ENCODE measurements around the gene L1TD1.
"Not testable (repeated sequence)": the region's sequence is repeated elsewhere in the genome, so short reads cannot be mapped to it uniquely, and the experiment has no call there.

The L1TD1 gene

GRCh38 chr1:62212411-62212810 lies 17.8 kb downstream of the L1TD1 start:
- Histone ChIP-seq H3K9ac (no peak overlapping the region), H3K36me3 (no peaks in the 10 kb centered on the region), H3K27ac (no peak overlapping the region), H3K4me2 (no peak overlapping the region), H3K27me3 (no peaks in the 10 kb centered on the region), H3K4me3 (no peak overlapping the region), H3K9me3 (replicated peaks in 1 of 11) (peaks cover 9 to 16% (median 12%) of the 10 kb centered on the region in 11 experiments; a peak in 21 of 22 replicates), H3K4me1 (peaks cover 11 to 26% (median 22%) of the 10 kb centered on the region in 10 experiments), H4K20me1 (no peaks in the 10 kb centered on the region)
- no peak for TF ChIP-seq Cebpa-rat (IDR thresholded peaks at IDR 0.05)

GRCh38 chr1:62213075-62213914 lies 18.6 kb downstream of the L1TD1 start:
- H3K9me3 ChIP-seq (replicated peaks in 1 of 11) = peaks cover 9 to 16% (median 12%) of the 10 kb centered on the region in 11 experiments; a peak in 21 of 22 replicates
- no peaks in the 10 kb centered on the region for H3K27me3 ChIP-seq
- H3K4me2 ChIP-seq = no peak overlapping the region
- H3K4me1 ChIP-seq = peaks cover 11 to 26% (median 22%) of the 10 kb centered on the region in 10 experiments
- no peak overlapping the region for H3K9ac ChIP-seq
- H3K27ac ChIP-seq = no peak overlapping the region
- no peaks in the 10 kb centered on the region for H3K36me3 ChIP-seq
- H4K20me1 ChIP-seq = no peaks in the 10 kb centered on the region
- no peak for TF ChIP-seq Cebpa-rat (IDR thresholded peaks at IDR 0.05)
- H3K4me3 ChIP-seq = no peak overlapping the region

GRCh38 chr1:62218604-62219003 lies 24.0 kb downstream of the L1TD1 start:
- Histone ChIP-seq H3K27me3 (no peaks in the 10 kb centered on the region), H4K20me1 (no peaks in the 10 kb centered on the region), H3K36me3 (no peaks in the 10 kb centered on the region), H3K4me3 (no peak overlapping the region), H3K4me1 (peaks cover 0 to 7% (median 0%) of the 10 kb centered on the region in 10 experiments; a peak in 2 of 20 replicates), H3K27ac (no peak overlapping the region), H3K4me2 (peak overlapping the region in 1 of 11 experiments; percentile 42; a peak in 3 of 22 replicates), H3K9me3 (replicated peaks in 1 of 11) (no peaks in the 10 kb centered on the region), H3K9ac (no peak overlapping the region)
- no peak for TF ChIP-seq Cebpa-rat (IDR thresholded peaks at IDR 0.05)

- not testable (repeated sequence) for H3K27ac ChIP-seq; H4K20me1 ChIP-seq; H3K4me3 ChIP-seq; H3K4me2 ChIP-seq; H3K4me1 ChIP-seq; H3K27me3 ChIP-seq; H3K9me3 ChIP-seq (replicated peaks in 1 of 11); H3K36me3 ChIP-seq; H3K9ac ChIP-seq
These were observed 25.8 kb downstream of the L1TD1 start for GRCh38 chr1:62220456-62220855.

- Histone ChIP-seq H3K9me3 (replicated peaks in 1 of 11) (no peaks in the 10 kb centered on the region), H3K9ac (no peak overlapping the region), H3K4me2 (no peak overlapping the region), H3K27me3 (no peaks in the 10 kb centered on the region), H4K20me1 (no peaks in the 10 kb centered on the region), H3K4me1 (peaks cover 0 to 7% (median 0%) of the 10 kb centered on the region in 10 experiments; a peak in 2 of 20 replicates), H3K36me3 (no peaks in the 10 kb centered on the region), H3K4me3 (no peak overlapping the region), H3K27ac (no peak overlapping the region)
- TF ChIP-seq Cebpa-rat (IDR thresholded peaks at IDR 0.05) = no peak
These were observed 26.5 kb downstream of the L1TD1 start for GRCh38 chr1:62221171-62221570.

- no peak for TF ChIP-seq Cebpa-rat (IDR thresholded peaks at IDR 0.05)
- peaks cover 0 to 7% (median 0%) of the 10 kb centered on the region in 10 experiments; a peak in 2 of 20 replicates for H3K4me1 ChIP-seq
These were observed 27.7 kb downstream of the L1TD1 start for GRCh38 chr1:62222321-62222720.

GRCh38 chr1:62224182-62224581 lies 29.5 kb downstream of the L1TD1 start:
- Histone ChIP-seq H3K9ac (no peak overlapping the region), H3K36me3 (no peaks in the 10 kb centered on the region), H3K4me2 (no peak overlapping the region), H3K9me3 (replicated peaks in 1 of 11) (no peaks in the 10 kb centered on the region), H4K20me1 (no peaks in the 10 kb centered on the region), H3K27ac (no peak overlapping the region), H3K4me1 (no peaks in the 10 kb centered on the region), H3K27me3 (no peaks in the 10 kb centered on the region), H3K4me3 (no peak overlapping the region)
- TF ChIP-seq Cebpa-rat (IDR thresholded peaks at IDR 0.05) = no peak

More at GRCh38 chr1:62222321-62222720, 27.7 kb downstream of the L1TD1 start:
- Histone ChIP-seq H3K27me3 (no peaks in the 10 kb centered on the region), H3K9me3 (replicated peaks in 1 of 11) (no peaks in the 10 kb centered on the region), H3K27ac (no peak overlapping the region), H3K9ac (no peak overlapping the region), H3K4me3 (no peak overlapping the region), H4K20me1 (no peaks in the 10 kb centered on the region), H3K36me3 (no peaks in the 10 kb centered on the region), H3K4me2 (no peak overlapping the region)

- no peak overlapping the region for H3K4me3 ChIP-seq
- TF ChIP-seq Cebpa-rat (IDR thresholded peaks at IDR 0.05) = no peak
- H3K36me3 ChIP-seq = no peaks in the 10 kb centered on the region
- H3K4me1 ChIP-seq = no peaks in the 10 kb centered on the region
- no peaks in the 10 kb centered on the region for H4K20me1 ChIP-seq
- H3K9ac ChIP-seq = no peak overlapping the region
- H3K4me2 ChIP-seq = no peak overlapping the region
- H3K9me3 ChIP-seq (replicated peaks in 1 of 11) = no peaks in the 10 kb centered on the region
- no peaks in the 10 kb centered on the region for H3K27me3 ChIP-seq
- H3K27ac ChIP-seq = no peak overlapping the region
These were observed 32.8 kb downstream of the L1TD1 start for GRCh38 chr1:62227496-62227895.

GRCh38 chr1:62228136-62228882 lies 33.7 kb downstream of the L1TD1 start:
- H3K36me3 ChIP-seq = no peaks in the 10 kb centered on the region
- H3K4me3 ChIP-seq = no peak overlapping the region
- no peaks in the 10 kb centered on the region for H3K4me1 ChIP-seq
- H4K20me1 ChIP-seq = no peaks in the 10 kb centered on the region
- no peak overlapping the region for H3K27ac ChIP-seq
- no peak overlapping the region for H3K9ac ChIP-seq
- TF ChIP-seq Cebpa-rat (IDR thresholded peaks at IDR 0.05) = no peak
- H3K27me3 ChIP-seq = no peaks in the 10 kb centered on the region
- no peaks in the 10 kb centered on the region for H3K9me3 ChIP-seq (replicated peaks in 1 of 11)
- H3K4me2 ChIP-seq = no peak overlapping the region

All from BLaER1 treated with 17β-estradiol and CSF1 and Interleukin-3, amounts not matched to agents 10 nM and 100 nM (cell line).